ENCODE data around the gene KIAA0753.

GRCh38 chr17:6558932-6559752 is 81.4 kb downstream of the KIAA0753 start:
- no peak for TF ChIP-seq CTCF (IDR thresholded peaks at IDR 0.05)
- no peak for TF ChIP-seq MEF2A (IDR thresholded peaks at IDR 0.05; ENCODE audit: borderline replicate concordance, low read depth)
- no peak for TF ChIP-seq POLR2AphosphoS5 (IDR thresholded peaks at IDR 0.05; ENCODE audit: low read depth, low read length)
- no peak for TF ChIP-seq YY1 (IDR thresholded peaks at IDR 0.05; ENCODE audit: low read depth)
- TF ChIP-seq EP300 (IDR thresholded peaks at IDR 0.05; ENCODE audit: borderline replicate concordance in 1 of 2, low read depth in 1 of 2, low read length in 1 of 2) = no peak
- no peak for TF ChIP-seq TCF12 (IDR thresholded peaks at IDR 0.05)
- TF ChIP-seq NFIC (IDR thresholded peaks at IDR 0.05; ENCODE audit: borderline replicate concordance) = no peak
- TF ChIP-seq FOSL2 (IDR thresholded peaks at IDR 0.05; ENCODE audit: borderline replicate concordance, low read depth) = no peak
- TF ChIP-seq FOXM1 (IDR thresholded peaks at IDR 0.05; ENCODE audit: low read depth) = no peak

Measured in SK-N-SH (cell line).